K562 (cell line): ENCODE results near the gene GP1BA. TPM values are rescaled to one million over a fixed set of nuclear protein-coding genes. Genes with fewer than 3 reads are reported as not detected.

Experiments used
- ETS2 ChIP-seq: IDR thresholded peaks from 2 replicates; pipeline ENCODE4 v1.6.1; 2016; ENCODE audit warnings: borderline replicate concordance, missing genetic modification characterization, mild to moderate bottlenecking, moderate library complexity, missing compliant biosample characterization; ENCODE audit not compliant: poor library complexity, severe bottlenecking
- FOXP1 ChIP-seq: sonication (generic); formaldehyde crosslinking; IDR thresholded peaks from 2 replicates; pipeline ENCODE4 v1.8.0; 2022; ENCODE audit warnings: mild to moderate bottlenecking, missing genetic modification reagents
- NFIC ChIP-seq: fragments of 450-650 bp; IDR thresholded peaks from 2 replicates; pipeline ENCODE4 v1.6.1; 2017; ENCODE audit warnings: mild to moderate bottlenecking, inconsistent platforms
- SRSF1 ChIP-seq: fragments of 200-400 bp; formaldehyde crosslinking; IDR thresholded peaks from 2 replicates; pipeline ENCODE4 v1.6.1; 2017; ENCODE audit warnings: mild to moderate bottlenecking, low read depth, low read length, moderate library complexity
- ZNF518B ChIP-seq: fragments of 250-450 bp; sonication (Bioruptor Pico); IDR thresholded peaks from 2 replicates; pipeline ENCODE4 v1.5.0; 2021; ENCODE audit warnings: mild to moderate bottlenecking, moderate library complexity
- ZNF76 ChIP-seq: fragments of 250-450 bp; sonication (Bioruptor Pico); IDR thresholded peaks from 2 replicates; pipeline ENCODE4 v1.4.0; 2020; ENCODE audit warnings: mild to moderate bottlenecking, moderate library complexity, borderline replicate concordance
- polyA plus RNA-seq, 8 experiments: library from polyadenylated mRNA; depleted of rRNA in 4 of 8; stranded (reverse) in 5 of 8; unstranded in 3 of 8; fragments of >200 nt; fragmentation: Nextera tagmentation in 2 of 8; fragmentation: Illumina TruSeq in 1 of 8; extraction: Ambion mirVana in 2 of 8; extraction: Trizol in 1 of 8; gene quantifications; 2 replicates each; pipeline versions ENCODE4 v1.2.1 to v1.2.3, GENCODE V29; 2011 to 2014; ENCODE audit warnings: inconsistent platforms in 1 of 8, missing spikeins in 1 of 8
- total RNA-seq, 7 experiments: library from RNA; depleted of rRNA in 6 of 7; stranded (reverse); fragments of >200 nt in 6 of 7; fragmentation: Illumina TruSeq in 2 of 7; extraction: Trizol in 2 of 7; gene quantifications; 2 replicates each; pipeline versions ENCODE4 v1.2.1 to v1.2.3, GENCODE V29; 2011 to 2021; ENCODE audit warnings: low replicate concordance in 1 of 7
- TF ChIP-seq, protein P1 (sequence below): fragments of 150-350 bp; conservative IDR thresholded peaks from 2 replicates; pipeline ENCODE4 v1.6.1; 2014; ENCODE audit warnings: low read length
- TF ChIP-seq, protein P2 (sequence below): fragments of 450-650 bp; IDR thresholded peaks from 2 replicates; pipeline ENCODE4 v1.6.1; 2016; ENCODE audit warnings: low read depth
- TF ChIP-seq, protein P3 (sequence below): fragments of 250-450 bp; sonication (Bioruptor Pico); IDR thresholded peaks from 2 replicates; pipeline ENCODE4 v1.5.1; 2021; ENCODE audit warnings: mild to moderate bottlenecking
- TF ChIP-seq, protein P4 (sequence below): sonication (generic); formaldehyde crosslinking; IDR thresholded peaks from 2 replicates; pipeline ENCODE4 v1.8.0; 2022; ENCODE audit warnings: mild to moderate bottlenecking, missing genetic modification reagents

GP1BA gene
- total and polyA plus RNA-seq, 9 of the 15 experiments (the other 6 are each of a cell fraction or from before 2014, with no cell fraction given), result 0.01 TPM; not detected in 8

- TF ChIP-seq, protein P1, sequence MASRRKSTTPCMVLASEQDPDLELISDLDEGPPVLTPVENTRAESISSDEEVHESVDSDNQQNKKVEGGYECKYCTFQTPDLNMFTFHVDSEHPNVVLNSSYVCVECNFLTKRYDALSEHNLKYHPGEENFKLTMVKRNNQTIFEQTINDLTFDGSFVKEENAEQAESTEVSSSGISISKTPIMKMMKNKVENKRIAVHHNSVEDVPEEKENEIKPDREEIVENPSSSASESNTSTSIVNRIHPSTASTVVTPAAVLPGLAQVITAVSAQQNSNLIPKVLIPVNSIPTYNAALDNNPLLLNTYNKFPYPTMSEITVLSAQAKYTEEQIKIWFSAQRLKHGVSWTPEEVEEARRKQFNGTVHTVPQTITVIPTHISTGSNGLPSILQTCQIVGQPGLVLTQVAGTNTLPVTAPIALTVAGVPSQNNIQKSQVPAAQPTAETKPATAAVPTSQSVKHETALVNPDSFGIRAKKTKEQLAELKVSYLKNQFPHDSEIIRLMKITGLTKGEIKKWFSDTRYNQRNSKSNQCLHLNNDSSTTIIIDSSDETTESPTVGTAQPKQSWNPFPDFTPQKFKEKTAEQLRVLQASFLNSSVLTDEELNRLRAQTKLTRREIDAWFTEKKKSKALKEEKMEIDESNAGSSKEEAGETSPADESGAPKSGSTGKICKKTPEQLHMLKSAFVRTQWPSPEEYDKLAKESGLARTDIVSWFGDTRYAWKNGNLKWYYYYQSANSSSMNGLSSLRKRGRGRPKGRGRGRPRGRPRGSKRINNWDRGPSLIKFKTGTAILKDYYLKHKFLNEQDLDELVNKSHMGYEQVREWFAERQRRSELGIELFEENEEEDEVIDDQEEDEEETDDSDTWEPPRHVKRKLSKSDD, result no peak
- TF ChIP-seq, protein P2, sequence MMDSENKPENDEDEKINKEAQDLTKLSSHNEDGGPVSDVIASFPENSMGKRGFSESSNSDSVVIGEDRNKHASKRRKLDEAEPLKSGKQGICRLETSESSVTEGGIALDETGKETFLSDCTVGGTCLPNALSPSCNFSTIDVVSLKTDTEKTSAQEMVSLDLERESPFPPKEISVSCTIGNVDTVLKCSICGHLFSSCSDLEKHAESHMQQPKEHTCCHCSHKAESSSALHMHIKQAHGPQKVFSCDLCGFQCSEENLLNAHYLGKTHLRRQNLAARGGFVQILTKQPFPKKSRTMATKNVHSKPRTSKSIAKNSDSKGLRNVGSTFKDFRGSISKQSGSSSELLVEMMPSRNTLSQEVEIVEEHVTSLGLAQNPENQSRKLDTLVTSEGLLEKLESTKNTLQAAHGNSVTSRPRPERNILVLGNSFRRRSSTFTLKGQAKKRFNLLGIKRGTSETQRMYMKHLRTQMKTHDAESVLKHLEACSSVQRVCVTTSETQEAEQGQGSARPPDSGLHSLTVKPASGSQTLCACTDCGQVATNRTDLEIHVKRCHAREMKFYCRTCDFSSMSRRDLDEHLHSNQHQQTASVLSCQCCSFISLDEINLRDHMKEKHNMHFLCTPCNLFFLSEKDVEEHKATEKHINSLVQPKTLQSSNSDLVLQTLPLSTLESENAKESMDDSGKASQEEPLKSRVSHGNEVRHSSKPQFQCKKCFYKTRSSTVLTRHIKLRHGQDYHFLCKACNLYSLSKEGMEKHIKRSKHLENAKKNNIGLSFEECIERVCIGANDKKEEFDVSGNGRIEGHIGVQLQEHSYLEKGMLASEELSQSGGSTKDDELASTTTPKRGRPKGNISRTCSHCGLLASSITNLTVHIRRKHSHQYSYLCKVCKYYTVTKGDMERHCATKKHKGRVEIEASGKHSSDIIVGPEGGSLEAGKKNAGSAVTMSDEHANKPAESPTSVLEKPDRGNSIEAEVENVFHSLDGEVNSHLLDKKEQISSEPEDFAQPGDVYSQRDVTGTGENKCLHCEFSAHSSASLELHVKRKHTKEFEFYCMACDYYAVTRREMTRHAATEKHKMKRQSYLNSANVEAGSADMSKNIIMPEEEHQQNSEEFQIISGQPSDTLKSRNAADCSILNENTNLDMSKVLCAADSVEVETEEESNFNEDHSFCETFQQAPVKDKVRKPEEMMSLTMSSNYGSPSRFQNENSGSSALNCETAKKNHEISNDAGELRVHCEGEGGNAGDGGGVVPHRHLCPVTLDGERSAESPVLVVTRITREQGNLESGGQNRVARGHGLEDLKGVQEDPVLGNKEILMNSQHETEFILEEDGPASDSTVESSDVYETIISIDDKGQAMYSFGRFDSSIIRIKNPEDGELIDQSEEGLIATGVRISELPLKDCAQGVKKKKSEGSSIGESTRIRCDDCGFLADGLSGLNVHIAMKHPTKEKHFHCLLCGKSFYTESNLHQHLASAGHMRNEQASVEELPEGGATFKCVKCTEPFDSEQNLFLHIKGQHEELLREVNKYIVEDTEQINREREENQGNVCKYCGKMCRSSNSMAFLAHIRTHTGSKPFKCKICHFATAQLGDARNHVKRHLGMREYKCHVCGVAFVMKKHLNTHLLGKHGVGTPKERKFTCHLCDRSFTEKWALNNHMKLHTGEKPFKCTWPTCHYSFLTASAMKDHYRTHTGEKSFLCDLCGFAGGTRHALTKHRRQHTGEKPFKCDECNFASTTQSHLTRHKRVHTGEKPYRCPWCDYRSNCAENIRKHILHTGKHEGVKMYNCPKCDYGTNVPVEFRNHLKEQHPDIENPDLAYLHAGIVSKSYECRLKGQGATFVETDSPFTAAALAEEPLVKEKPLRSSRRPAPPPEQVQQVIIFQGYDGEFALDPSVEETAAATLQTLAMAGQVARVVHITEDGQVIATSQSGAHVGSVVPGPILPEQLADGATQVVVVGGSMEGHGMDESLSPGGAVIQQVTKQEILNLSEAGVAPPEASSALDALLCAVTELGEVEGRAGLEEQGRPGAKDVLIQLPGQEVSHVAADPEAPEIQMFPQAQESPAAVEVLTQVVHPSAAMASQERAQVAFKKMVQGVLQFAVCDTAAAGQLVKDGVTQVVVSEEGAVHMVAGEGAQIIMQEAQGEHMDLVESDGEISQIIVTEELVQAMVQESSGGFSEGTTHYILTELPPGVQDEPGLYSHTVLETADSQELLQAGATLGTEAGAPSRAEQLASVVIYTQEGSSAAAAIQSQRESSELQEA, result no peak
- TF ChIP-seq ZNF76 (CRISPR knock-in tag), result no peak
- no peak for TF ChIP-seq ETS2 (tag)
- TF ChIP-seq NFIC, result peak; percentile 73
- TF ChIP-seq, protein P3, sequence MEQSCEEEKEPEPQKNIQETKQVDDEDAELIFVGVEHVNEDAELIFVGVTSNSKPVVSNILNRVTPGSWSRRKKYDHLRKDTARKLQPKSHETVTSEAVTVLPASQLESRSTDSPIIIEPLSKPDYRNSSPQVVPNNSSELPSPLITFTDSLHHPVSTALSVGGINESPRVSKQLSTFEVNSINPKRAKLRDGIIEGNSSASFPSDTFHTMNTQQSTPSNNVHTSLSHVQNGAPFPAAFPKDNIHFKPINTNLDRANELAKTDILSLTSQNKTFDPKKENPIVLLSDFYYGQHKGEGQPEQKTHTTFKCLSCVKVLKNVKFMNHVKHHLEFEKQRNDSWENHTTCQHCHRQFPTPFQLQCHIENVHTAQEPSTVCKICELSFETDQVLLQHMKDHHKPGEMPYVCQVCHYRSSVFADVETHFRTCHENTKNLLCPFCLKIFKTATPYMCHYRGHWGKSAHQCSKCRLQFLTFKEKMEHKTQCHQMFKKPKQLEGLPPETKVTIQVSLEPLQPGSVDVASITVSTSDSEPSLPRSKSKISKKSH (CRISPR knock-in tag), result no peak
- no peak for TF ChIP-seq FOXP1 (CRISPR knock-in tag)
- TF ChIP-seq, protein P4, sequence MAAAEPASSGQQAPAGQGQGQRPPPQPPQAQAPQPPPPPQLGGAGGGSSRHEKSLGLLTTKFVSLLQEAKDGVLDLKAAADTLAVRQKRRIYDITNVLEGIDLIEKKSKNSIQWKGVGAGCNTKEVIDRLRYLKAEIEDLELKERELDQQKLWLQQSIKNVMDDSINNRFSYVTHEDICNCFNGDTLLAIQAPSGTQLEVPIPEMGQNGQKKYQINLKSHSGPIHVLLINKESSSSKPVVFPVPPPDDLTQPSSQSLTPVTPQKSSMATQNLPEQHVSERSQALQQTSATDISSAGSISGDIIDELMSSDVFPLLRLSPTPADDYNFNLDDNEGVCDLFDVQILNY (CRISPR knock-in tag), result no peak
- TF ChIP-seq SRSF1, result no peak
- TF ChIP-seq ZNF518B, result no peak
Measured at GRCh38 chr17:4950746-4951204, 18.7 kb downstream of the GP1BA start, which contains the start of gene ENO3 (continued).
